Transverse colon (tissue), 4 donors: Measurements from ENCODE around the gene DPY19L1.

Experiments used
- POLR2AphosphoS5 ChIP-seq, 3 donors: sonication (generic); formaldehyde crosslinking; IDR thresholded peaks; one replicate each; pipeline ENCODE4 v1.6.1; 2016; ENCODE audit warnings: antibody characterized with exemption in 3 of 3
- TF ChIP-seq, protein P1 (sequence below), 5 experiments: fragments of 200-600 bp in 3 of 5; fragments of 450-650 bp in 2 of 5; sonication (generic) in 3 of 5; IDR thresholded peaks; 1 replicate in 2 of 5; 2 replicates in 3 of 5; pipeline ENCODE4 v1.5.1; 2016 to 2017; ENCODE audit warnings: antibody characterized with exemption in 5 of 5, inconsistent platforms in 3 of 5, mild to moderate bottlenecking in 2 of 5, moderate library complexity in 1 of 5

- TF ChIP-seq POLR2AphosphoS5 (IDR thresholded peaks at IDR 0.05), result no peak
- TF ChIP-seq, protein P1, sequence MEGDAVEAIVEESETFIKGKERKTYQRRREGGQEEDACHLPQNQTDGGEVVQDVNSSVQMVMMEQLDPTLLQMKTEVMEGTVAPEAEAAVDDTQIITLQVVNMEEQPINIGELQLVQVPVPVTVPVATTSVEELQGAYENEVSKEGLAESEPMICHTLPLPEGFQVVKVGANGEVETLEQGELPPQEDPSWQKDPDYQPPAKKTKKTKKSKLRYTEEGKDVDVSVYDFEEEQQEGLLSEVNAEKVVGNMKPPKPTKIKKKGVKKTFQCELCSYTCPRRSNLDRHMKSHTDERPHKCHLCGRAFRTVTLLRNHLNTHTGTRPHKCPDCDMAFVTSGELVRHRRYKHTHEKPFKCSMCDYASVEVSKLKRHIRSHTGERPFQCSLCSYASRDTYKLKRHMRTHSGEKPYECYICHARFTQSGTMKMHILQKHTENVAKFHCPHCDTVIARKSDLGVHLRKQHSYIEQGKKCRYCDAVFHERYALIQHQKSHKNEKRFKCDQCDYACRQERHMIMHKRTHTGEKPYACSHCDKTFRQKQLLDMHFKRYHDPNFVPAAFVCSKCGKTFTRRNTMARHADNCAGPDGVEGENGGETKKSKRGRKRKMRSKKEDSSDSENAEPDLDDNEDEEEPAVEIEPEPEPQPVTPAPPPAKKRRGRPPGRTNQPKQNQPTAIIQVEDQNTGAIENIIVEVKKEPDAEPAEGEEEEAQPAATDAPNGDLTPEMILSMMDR (IDR thresholded peaks at IDR 0.05), result no peak
Observed at GRCh38 chr7:35030848-35031247, 6.4 kb downstream of the DPY19L1 start.
